Spleen (tissue), 7 donors: ENCODE measurements around the gene TMEM164.

ENCODE experiments used
- CTCF ChIP-seq, 11 experiments: fragments of 200-600 bp in 7 of 11; fragments of 450-650 bp in 4 of 11; sonication (generic) in 4 of 11; IDR thresholded peaks in 8 of 11; conservative IDR thresholded peaks in 3 of 11; 1 replicate in 7 of 11; 2 replicates in 4 of 11; pipeline versions ENCODE4 v1.4.0 to v1.8.0; 2016 to 2021; ENCODE audit warnings: antibody characterized with exemption in 11 of 11, inconsistent platforms in 4 of 11, mild to moderate bottlenecking in 1 of 11
- POLR2A ChIP-seq, 3 donors: fragments of 450-650 bp; IDR thresholded peaks; one replicate each; pipeline ENCODE4 v1.5.1; 2017; ENCODE audit warnings: antibody characterized with exemption in 3 of 3, mild to moderate bottlenecking in 1 of 3
- donor health status: DM: no; HTN: no; CAD: no; lungs with moderate emphysema.
- donor health status: DM: no; HTN: no; CAD: no.
- donor health status: DM: no; HTN: no; CAD: no.

- TF ChIP-seq CTCF (IDR thresholded peaks at IDR 0.05 in 8 of 11, conservative IDR thresholded peaks at IDR 0.05 in 3 of 11) (no peak), POLR2A (IDR thresholded peaks at IDR 0.05) (no peak)
Observed at GRCh38 chrX:110043506-110043905, 40.6 kb downstream of the TMEM164 start.
